ENCODE measurements around the gene STYXL2.

The STYXL2 gene

DNA sequence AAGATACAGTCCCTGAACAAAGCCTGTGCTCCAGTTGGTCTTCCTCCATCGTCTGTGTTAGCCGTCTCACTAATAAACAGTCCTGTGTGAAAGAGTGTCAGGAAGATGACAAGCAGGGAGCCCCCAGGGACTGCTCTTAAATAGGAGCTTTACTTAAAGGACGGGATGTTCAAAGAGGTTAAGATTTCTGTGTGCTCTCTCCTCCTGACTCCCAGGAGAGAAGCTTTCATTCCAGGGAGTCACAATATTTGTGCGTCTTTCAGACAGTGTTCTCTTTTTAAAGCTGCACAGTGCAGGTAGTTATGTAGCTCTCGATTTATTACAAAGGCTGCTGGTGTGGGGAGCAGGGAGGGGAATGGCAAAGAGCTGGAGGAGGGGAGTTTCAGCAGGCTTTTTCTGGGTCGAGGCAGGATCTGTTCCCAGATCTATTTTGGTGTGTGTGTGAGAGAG is 43.5 kb downstream of the STYXL2 start:
- no peak for DNase-seq

DNA sequence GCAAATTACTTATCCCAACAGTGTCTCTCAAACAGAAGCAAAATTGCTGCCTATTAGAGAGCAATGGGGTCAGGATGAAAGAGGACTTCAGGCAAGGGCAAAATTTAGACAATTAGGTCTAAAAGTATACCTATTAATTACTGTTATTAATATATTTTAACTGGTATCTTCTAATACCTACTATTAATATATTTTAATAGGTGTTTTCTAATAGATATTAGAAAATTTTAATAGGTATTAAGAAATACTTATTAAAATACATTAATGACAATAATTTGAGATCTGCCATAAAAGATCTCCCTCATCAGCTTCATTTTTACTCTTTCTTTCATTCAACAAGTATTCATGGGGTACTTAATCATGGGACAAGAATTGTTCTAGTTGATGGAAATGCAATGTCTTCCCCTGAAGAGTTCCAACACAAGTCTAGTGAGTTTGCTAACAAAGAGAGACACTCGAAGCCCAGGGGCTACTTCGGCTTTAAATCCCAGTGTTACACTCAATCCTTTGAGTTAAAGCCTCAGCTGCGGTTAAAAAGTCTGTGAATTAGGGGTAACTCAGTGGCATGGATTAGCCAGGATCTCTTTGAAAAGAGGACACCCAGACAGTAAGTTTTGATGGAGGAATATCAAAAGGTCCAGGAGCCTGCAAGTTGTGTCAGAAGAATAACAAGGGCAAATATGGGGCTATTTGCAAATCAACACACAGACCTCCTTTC is 44.1 kb downstream of the STYXL2 start:
- no peak for DNase-seq

DNA sequence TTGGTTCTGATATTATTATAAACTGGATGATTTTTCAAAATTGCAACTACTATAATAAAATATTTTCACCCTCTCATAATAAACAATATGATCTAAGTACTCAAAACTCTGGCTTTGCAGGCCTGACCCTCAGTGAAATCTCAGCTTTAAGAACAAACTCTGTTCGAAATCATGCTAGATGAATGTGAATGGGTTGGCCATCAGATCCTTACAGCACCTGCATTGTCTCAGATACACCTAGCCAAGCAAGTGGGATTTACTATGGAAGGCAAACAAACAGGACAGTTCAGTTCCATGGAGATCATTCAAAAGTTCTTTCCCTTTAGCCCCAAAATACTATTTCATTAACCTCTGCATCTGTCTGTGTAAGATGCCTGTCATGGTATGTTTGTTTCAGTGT is 44.8 kb downstream of the STYXL2 start:
- DNase-seq: no peak

- no peak for DNase-seq
Observed at GRCh38 chr1:167141963-167142362, 48.1 kb downstream of the STYXL2 start.
